HEK293 (cell line): ENCODE data around the gene COL6A2.
"Not testable (repeated sequence)": the region's sequence is repeated elsewhere in the genome, so short reads cannot be mapped to it uniquely, and the experiment has no call there.

Experiments used
- CTCF ChIA-PET: fragments of 350-600 bp; formaldehyde crosslinking; extraction: SDS; loops from one replicate; lab custom pipeline; 2021; ENCODE audit warnings: antibody characterized with exemption; lab: Yijun Ruan, JAX
- POLR2A ChIA-PET: fragments of 300-600 bp; formaldehyde crosslinking; extraction: SDS; loops from one replicate; lab custom pipeline; 2020; ENCODE audit warnings: antibody characterized with exemption, inconsistent platforms; lab: Yijun Ruan, JAX
- H3K27ac ChIP-seq: fragments of 200-500 bp; sonication (Bioruptor generic); 2 replicates; pipeline ENCODE4 v1.5.1; 2014; ENCODE audit warnings: low read depth, low read length, control low read depth, inconsistent platforms; ENCODE audit errors: extremely low read depth
- H3K36me3 ChIP-seq, 2 experiments: fragments of 200-500 bp in 1 of 2; sonication (Bioruptor generic) in 1 of 2; 1 replicate in 1 of 2; 2 replicates in 1 of 2; pipeline ENCODE4 v1.5.1; 2014 to 2017; ENCODE audit warnings: inconsistent platforms in 2 of 2, low read length in 2 of 2; ENCODE audit not compliant: control insufficient read depth in 2 of 2, insufficient read depth in 1 of 2
- H3K4me1 ChIP-seq: fragments of 200-500 bp; sonication (Bioruptor generic); 2 replicates; pipeline ENCODE4 v1.5.1; 2014; ENCODE audit warnings: mild to moderate bottlenecking, low read length, inconsistent platforms; ENCODE audit not compliant: control insufficient read depth, insufficient read depth
- H3K4me3 ChIP-seq: 2 replicates; pipeline ENCODE4 v1.5.1; 2011; ENCODE audit warnings: low read depth, mild to moderate bottlenecking, control low read depth, low read length, moderate library complexity
- H3K9me3 ChIP-seq: fragments of 200-500 bp; sonication (Bioruptor generic); 2 replicates; pipeline ENCODE4 v1.5.1; 2014; ENCODE audit warnings: low read depth, low read length, inconsistent platforms; ENCODE audit not compliant: control insufficient read depth, insufficient read depth
- AEBP2 ChIP-seq: fragments of 450-650 bp; formaldehyde crosslinking; IDR thresholded peaks from 2 replicates; pipeline ENCODE4 v1.5.1; 2016; ENCODE audit warnings: missing biosample characterization, missing genetic modification characterization, borderline replicate concordance
- ZBTB20 ChIP-seq: fragments of 450-650 bp; formaldehyde crosslinking; IDR thresholded peaks from 2 replicates; pipeline ENCODE4 v1.5.1; 2016; ENCODE audit warnings: missing biosample characterization, missing genetic modification characterization
- ZNF140 ChIP-seq: fragments of 450-650 bp; formaldehyde crosslinking; IDR thresholded peaks from 2 replicates; pipeline ENCODE4 v1.5.1; 2016; ENCODE audit warnings: missing biosample characterization, missing genetic modification characterization
- ZNF677 ChIP-seq: fragments of 450-650 bp; IDR thresholded peaks from 2 replicates; pipeline ENCODE4 v1.5.0; 2018; ENCODE audit warnings: missing biosample characterization, mild to moderate bottlenecking, missing genetic modification characterization, moderate library complexity
- TF ChIP-seq, protein P1 (sequence below): fragments of 450-650 bp; formaldehyde crosslinking; IDR thresholded peaks from 2 replicates; pipeline ENCODE4 v1.5.1; 2016; ENCODE audit warnings: missing biosample characterization, missing genetic modification characterization

Gene COL6A2

GRCh38 chr21:46176443-46177129 lies 78.7 kb downstream of the COL6A2 start:
- H3K4me1 ChIP-seq, H3K27ac ChIP-seq, H3K36me3 ChIP-seq, H3K9me3 ChIP-seq, POLR2A ChIA-PET, H3K4me3 ChIP-seq: not testable (repeated sequence)
- CTCF ChIA-PET = interaction anchor here (0.9 to 2.9 kb wide), 4 partner anchors 23 to 356 kb away, joined by 3 to 13 read pairs (median 5); no protein-coding TSS in a partner anchor
- TF ChIP-seq, protein P1, sequence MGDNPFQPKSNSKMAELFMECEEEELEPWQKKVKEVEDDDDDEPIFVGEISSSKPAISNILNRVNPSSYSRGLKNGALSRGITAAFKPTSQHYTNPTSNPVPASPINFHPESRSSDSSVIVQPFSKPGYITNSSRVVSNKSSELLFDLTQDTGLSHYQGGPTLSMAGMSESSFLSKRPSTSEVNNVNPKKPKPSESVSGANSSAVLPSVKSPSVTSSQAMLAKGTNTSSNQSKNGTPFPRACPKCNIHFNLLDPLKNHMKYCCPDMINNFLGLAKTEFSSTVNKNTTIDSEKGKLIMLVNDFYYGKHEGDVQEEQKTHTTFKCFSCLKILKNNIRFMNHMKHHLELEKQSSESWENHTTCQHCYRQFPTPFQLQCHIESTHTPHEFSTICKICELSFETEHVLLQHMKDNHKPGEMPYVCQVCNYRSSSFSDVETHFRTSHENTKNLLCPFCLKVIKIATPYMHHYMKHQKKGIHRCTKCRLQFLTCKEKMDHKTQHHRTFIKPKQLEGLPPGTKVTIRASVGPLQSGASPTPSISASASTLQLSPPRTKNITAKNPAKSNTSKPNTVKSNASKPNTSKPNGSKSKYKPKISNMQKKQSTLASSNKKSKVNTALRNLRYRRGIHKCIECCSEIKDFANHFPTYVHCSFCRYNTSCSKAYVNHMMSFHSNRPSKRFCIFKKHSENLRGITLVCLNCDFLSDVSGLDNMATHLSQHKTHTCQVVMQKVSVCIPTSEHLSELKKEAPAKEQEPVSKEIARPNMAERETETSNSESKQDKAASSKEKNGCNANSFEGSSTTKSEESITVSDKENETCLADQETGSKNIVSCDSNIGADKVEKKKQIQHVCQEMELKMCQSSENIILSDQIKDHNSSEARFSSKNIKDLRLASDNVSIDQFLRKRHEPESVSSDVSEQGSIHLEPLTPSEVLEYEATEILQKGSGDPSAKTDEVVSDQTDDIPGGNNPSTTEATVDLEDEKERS = peak; percentile 74; the same call in 1 of the 2 replicates
- 0 out of 2 replicates have a peak, but pooled peaks have one; percentile 1 for TF ChIP-seq AEBP2 (tag by site-specific recombination)

DNA sequence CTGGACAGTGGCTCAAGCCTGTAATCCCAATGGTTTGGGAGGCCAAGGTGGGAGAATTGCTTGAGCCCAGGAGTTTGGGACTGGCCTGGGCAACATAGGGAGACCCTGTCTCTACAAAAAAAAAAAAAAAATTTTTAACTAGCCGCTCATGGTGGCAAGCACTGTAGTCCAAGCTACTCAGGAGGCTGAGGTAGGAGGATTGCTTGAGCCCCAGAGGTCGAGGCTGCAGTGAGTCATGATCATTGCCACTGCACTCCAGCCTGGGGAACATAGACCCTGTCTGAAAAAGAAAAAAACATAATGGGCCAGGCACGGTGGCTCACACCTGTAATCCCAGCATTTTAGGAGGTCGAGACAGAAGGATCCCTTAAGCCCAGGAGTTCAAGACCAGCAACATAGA lies 81.0 kb downstream of the COL6A2 start:
- POLR2A ChIA-PET = interaction anchor here (0.7 kb wide), 1 partner anchor 643 kb away, joined by 3 read pairs; no protein-coding TSS in a partner anchor
- Histone ChIP-seq H3K4me1 (no peaks in the 10 kb centered on the region), H3K9me3 (no peaks in the 10 kb centered on the region), H3K4me3 (no peak overlapping the region), H3K36me3 (no peaks in the 10 kb centered on the region), H3K27ac (no peak overlapping the region)
- CTCF ChIA-PET = no interaction called here
- no peak for TF ChIP-seq ZNF677 (tag by site-specific recombination)
- no peak for TF ChIP-seq ZBTB20 (tag by site-specific recombination)
- no peak for TF ChIP-seq ZNF140
